Measurements from ENCODE around the gene NOX3.
"Not testable (repeated sequence)": the region's sequence is repeated elsewhere in the genome, so short reads cannot be mapped to it uniquely, and the experiment has no call there.

The NOX3 gene

GRCh38 chr6:155455766-155456165, at the start of gene NOX3:
NOX3 (minus strand) TSS chr6:155455839; CDS start chr6:155455800, 39 bp downstream.
- no peak for DNase-seq

GRCh38 chr6:155504848-155505607, 49.4 kb upstream of the NOX3 start:
- DNase-seq: no peak

GRCh38 chr6:155502393-155502792, 46.8 kb upstream of the NOX3 start:
- DNase-seq: no peak

GRCh38 chr6:155499574-155499973, 43.9 kb upstream of the NOX3 start:
- DNase-seq: no peak

- peak; percentile 22 for DNase-seq
Observed at GRCh38 chr6:155498370-155498769, 42.7 kb upstream of the NOX3 start.

GRCh38 chr6:155497273-155497672, 41.6 kb upstream of the NOX3 start:
- DNase-seq: no peak

- peak; percentile 24 for DNase-seq
Observed at GRCh38 chr6:155495011-155495768, 39.6 kb upstream of the NOX3 start.

- peak; percentile 99 for DNase-seq
Observed at GRCh38 chr6:155493694-155494143, 38.1 kb upstream of the NOX3 start.

- DNase-seq: no peak
Observed at GRCh38 chr6:155493026-155493693, 37.5 kb upstream of the NOX3 start.

- no peak for DNase-seq
Observed at GRCh38 chr6:155492061-155492735, 36.6 kb upstream of the NOX3 start.

- no peak for DNase-seq
Observed at GRCh38 chr6:155491421-155491820, 35.8 kb upstream of the NOX3 start.

- not testable (repeated sequence) for DNase-seq
Observed at GRCh38 chr6:155488197-155488596, 32.6 kb upstream of the NOX3 start.

GRCh38 chr6:155487371-155488130, 31.9 kb upstream of the NOX3 start:
- no peak for DNase-seq

GRCh38 chr6:155486721-155487294, 31.2 kb upstream of the NOX3 start:
- no peak for DNase-seq

GRCh38 chr6:155485756-155486155, 30.1 kb upstream of the NOX3 start:
- no peak for DNase-seq

- no peak for DNase-seq
Observed at GRCh38 chr6:155483858-155484257, 28.2 kb upstream of the NOX3 start.

- DNase-seq: no peak
Observed at GRCh38 chr6:155481215-155481614, 25.6 kb upstream of the NOX3 start.

GRCh38 chr6:155473741-155474140, 18.1 kb upstream of the NOX3 start:
- no peak for DNase-seq

GRCh38 chr6:155472886-155473285, 17.2 kb upstream of the NOX3 start:
- DNase-seq: no peak

GRCh38 chr6:155470979-155471616, 15.5 kb upstream of the NOX3 start:
- not testable (repeated sequence) for DNase-seq

GRCh38 chr6:155468543-155468942, 12.9 kb upstream of the NOX3 start:
- not testable (repeated sequence) for DNase-seq
